ENCODE data around the gene PRAMEF8. TPM values are rescaled to one million over a fixed set of nuclear protein-coding genes. Genes with fewer than 3 reads are reported as not detected.
"Not testable (repeated sequence)": the region's sequence is repeated elsewhere in the genome, so short reads cannot be mapped to it uniquely, and the experiment has no call there.

PRAMEF8 gene
- not detected for total RNA-seq

GRCh38 chr1:13285037-13285436, at the start of gene PRAMEF8:
TSS of gene PRAMEF8 (minus strand) at chr1:13285137. CDS start at chr1:13284091, 1,046 bp downstream.
- DNase-seq: not testable (repeated sequence)

DNA sequence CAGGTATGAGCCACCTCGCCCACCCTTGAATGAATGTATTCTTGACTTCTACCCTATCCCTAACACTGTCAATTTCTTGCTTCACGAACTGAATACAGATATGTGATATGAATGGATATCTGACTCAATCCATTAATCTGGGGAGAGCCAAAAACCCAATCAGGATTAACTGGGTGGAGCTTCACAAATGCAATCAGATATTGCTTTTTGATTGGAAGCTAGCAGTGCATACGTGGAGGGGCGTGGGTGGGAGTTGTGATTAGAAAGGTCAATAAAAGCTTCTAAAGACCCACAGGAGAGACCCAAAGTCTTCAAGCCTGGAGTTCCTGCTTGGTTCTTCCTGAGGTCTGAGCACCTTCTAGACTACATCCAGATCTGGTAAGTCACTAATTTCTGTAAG, 30.3 kb upstream of the PRAMEF8 start, which contains the start of gene PRAMEF15:
Gene PRAMEF15, plus strand, starts transcription at position 301 of the 400 bp plus-strand sequence. CDS start 2,827 bp downstream, outside the sequence.
- DNase-seq: not testable (repeated sequence)

- not testable (repeated sequence) for DNase-seq
These were observed 18.3 kb upstream of the PRAMEF8 start, which contains the start of gene PRAMEF33 for GRCh38 chr1:13303239-13303638. TSS of gene PRAMEF33 (plus strand) at chr1:13303539. CDS start at chr1:13305955, 2,416 bp downstream.

DNA sequence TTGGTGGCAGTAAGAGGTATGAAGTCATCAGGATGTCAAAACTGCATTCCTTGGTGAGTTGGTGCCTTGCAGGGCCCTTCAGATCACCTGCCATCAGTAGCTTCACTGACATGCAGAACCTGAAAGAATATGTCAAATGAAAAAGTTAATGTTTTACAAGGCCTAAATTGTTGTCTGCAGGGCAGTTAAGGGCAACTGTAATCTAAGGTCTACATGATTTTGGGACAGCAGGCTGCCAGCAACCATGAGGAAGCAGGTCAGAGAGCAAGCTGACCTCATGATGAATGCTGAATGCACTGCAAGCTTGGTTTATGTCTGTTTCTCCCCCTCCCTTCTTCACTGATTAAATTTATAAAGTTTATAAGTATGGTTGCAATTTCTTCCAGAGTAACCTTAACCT, 17.3 kb upstream of the PRAMEF8 start:
- not testable (repeated sequence) for DNase-seq

DNA sequence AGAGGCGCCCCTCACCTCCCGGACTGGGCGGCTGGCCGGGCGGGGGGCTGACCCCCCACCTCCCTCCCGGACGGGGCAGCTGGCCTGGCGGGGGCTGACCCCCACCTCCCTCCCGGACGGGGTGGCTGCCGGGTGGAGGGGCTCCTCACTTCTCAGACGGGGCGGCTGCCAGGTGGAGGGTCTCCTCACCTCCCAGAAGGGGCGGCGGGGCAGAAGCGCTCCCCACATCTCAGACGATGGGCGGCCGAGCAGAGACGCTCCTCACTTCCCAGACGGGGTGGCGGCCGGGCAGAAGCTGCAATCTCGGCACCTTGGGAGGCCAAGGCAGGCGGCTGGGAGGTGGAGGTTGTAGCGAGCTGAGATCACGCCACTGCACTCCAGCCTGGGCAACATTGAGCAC, 13.8 kb upstream of the PRAMEF8 start:
- not testable (repeated sequence) for DNase-seq

DNA sequence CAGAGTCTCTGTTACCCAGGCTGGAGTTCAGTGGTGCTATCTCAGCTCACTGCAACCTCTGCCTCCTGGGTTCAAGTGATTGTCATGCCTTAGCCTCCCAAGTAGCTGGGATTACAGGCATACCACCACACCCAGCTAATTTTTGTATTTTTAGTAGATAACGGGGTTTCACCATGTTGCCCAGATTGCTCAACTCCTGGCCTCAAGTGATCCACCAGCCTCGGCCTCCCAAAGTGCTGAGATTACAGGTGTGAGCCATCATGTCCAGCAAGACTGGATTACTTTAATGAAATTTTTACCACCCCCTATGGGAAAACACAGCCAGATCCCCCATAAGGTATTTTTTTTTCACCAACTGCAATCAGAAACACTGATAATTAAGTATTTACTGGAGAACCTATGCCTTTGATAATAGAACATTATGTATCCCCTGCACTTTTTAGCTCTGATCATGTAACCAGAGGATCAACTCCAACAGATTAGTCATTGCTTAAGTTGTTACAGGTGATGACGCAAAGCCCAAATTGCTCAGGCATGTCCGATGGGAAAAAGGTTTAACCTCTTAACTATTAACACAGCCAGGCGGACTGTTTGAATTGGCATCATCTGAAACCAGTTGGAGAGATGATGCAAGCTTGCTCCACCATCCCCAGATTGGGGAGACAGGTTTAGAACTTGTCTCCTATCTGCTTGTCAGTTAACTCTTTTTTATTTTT, 12.4 kb upstream of the PRAMEF8 start:
- DNase-seq: not testable (repeated sequence)

- not testable (repeated sequence) for DNase-seq
These were observed 4.1 kb upstream of the PRAMEF8 start for GRCh38 chr1:13289030-13289429.

DNA sequence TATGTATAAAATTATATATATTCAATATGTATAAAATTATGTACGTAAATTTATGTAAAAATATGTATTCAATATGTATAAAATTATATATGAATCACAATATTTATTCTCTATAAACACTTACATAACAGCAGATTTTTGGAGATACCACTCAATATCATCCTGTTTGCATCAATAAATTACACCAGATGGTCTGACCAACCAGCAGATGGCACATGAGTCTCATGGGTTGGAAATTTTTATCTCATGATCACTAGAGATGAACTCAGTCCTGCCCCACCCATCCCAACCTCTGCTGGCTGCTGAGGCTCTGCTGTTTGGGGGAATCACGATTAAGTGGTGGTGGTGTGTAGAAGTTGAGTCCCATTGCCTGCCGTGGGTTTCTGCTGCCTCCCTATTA, 5.3 kb downstream of the PRAMEF8 start:
- not testable (repeated sequence) for DNase-seq

DNA sequence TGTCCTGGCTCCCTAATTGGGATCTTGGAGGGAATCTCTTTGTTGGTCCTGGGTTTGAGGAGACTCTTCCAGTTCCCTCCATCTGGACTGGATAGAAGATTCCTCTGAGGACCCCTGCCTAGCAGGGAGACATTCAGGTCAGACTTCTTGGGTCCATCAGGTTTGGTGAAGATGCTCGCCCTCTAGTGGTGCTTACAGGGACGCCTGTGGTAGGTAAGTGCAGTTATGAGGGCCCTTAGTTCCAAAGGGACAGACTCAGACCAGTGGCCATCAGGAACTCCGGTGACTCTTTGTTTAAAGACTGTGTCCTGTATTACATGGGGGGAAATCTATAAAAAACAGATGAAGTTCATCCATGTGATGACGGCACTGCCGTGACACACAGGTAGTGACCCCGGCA, 7.9 kb downstream of the PRAMEF8 start:
- not testable (repeated sequence) for DNase-seq

DNA sequence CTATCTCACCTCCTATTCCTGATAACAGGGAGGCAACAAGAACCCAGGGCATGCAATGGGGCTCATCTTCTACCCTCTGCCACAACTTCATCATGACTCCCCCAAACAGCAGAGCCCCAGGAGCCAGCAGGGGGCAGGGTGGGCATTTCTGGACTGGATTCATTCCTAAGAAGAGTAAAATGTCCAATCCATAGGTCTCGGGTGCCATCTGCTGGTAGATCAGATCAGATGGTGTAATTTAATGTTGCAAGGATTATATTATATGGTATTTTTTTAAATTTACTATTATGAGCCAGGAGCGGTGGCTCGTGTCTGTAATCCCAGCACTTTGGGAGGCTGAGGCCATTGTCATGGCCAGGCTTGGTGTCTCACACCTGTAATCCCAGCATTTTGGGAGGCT, 19.8 kb downstream of the PRAMEF8 start:
- not testable (repeated sequence) for DNase-seq

- DNase-seq: not testable (repeated sequence)
These were observed 31.0 kb downstream of the PRAMEF8 start, which contains the start of gene PRAMEF5 for GRCh38 chr1:13253898-13254297. TSS of gene PRAMEF5 (plus strand) at chr1:13254198. CDS start at chr1:13259269, 5,071 bp downstream.

DNA sequence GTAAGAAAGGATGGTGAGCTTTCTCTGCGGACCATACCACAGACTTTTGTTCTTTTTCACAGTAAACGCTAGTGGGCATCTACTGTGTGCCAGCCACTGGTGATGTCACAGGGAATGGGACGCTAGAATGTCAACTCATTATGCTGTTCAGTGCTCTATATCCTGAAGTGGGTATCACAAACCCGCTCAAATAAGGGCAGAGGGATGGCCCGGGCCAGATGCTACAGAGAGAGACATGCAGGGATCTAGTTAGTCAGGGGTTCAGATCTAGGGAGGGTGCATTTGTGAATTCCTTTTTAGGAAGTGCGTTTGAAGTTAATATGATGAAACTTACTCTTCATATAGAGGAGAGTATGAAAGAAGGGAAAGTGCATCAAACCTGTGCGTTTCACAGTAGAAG, 37.8 kb downstream of the PRAMEF8 start:
- not testable (repeated sequence) for DNase-seq

DNA sequence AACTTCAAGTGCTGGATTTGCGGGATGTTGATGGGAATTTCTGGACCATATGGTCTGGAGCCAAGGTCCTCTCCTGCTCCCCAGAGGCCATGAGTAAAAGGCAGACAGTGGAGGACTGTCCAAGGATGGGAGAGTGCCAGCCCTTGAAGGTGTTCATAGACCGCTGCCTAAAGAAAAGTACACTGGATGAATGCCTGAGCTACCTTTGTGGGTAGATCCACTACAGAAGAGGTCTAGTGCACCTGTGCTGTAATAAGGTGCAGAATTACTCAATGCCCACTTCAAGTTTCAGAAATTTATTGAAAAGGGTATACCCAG, 38.4 kb downstream of the PRAMEF8 start:
- not testable (repeated sequence) for DNase-seq

DNA sequence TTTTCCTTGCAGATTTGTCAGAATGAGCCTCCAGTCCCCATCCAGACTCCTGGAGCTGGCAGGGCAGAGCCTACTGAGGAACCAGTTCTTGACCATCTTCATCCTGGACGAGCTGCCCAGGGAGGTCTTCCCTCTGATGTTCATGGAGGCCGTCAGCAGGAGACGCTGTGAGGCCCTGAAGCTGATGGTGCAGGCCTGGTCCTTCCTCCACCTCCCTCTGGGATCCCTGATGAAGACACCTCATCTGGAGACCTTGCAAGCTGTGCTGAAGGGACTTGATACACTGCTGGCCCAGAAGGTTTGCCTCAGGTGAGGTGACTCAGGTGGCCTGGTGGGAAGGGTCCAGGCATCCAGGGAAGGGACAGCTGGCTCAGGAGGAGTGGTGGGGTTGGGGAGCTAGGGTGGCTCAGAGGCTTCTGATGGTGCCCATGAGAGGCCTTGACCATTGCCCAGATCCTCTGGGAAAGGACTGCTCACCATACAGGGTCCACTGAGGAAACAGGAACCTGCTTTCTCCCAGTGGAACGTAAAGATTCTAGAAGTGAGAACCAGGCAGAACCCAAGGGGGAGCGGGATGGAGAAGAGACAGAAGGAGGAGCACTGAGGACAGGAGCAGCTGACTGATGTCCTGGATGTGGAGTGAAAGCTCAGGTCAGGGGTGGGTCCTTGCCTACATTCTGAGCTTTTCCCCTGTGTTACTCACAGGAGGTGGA, 38.9 kb downstream of the PRAMEF8 start:
- not testable (repeated sequence) for DNase-seq

DNA sequence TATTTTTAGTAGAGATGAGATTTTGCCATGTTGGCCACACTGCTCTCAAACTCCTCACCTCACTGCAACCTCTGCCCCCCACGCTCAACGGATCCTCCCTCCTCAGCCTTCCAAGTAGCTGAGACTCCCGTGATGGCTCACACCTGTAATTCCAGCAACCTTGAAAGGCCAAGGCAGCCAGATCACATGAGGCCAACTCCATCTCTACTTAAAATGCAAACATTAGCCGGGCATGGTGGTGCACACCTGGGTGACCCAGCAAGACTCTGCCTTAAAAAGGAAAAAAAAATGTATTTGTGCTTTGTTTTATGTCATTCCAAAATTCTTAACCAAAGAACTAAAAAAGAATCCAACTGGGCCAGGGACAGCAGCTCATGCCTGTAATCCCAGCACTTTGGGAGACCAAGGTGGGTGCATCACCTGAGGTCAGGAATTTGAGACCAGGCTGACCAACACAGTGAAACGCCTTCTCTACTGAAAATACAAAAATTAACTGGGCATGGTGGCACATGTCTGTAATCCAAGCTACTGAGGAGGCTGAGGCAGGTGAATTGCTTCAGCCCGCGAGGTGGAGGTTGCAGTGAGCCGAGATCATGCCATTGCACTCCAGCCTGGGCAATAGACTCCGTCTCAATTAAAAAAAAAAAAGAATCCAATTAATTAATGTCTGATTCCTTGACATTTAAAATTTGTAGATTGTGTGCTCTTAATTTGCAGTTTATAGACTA, 41.2 kb downstream of the PRAMEF8 start:
- not testable (repeated sequence) for DNase-seq

- not testable (repeated sequence) for DNase-seq
These were observed 45.3 kb downstream of the PRAMEF8 start for GRCh38 chr1:13239633-13240032.

GRCh38 chr1:13237572-13237971, 47.4 kb downstream of the PRAMEF8 start:
- DNase-seq: not testable (repeated sequence)

DNA sequence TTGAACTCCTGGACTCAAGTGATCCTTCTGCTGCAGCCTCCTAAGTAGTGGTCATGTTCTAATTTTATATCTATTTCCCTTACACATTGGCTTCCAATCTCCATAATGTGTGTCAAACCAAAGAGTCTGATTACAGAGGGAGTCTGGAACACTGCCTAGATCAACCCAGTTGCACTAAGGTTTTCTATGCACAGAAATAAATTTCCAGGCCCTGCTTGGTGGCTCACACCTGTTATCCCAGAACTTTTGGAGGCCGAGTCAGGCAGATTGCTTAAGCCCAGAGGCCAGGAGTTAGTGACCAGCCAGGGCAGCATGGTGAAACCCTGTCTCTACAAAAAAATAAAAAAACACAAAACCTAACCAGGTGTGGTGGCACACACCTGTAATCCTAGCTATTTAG, 50.9 kb downstream of the PRAMEF8 start:
- not testable (repeated sequence) for DNase-seq

- not testable (repeated sequence) for DNase-seq
These were observed 52.9 kb downstream of the PRAMEF8 start for GRCh38 chr1:13232056-13232455.

All from tongue (tissue), 2 donors.